NCI-H1436 (cell line): ENCODE data around the gene CUEDC1.

Experiments
- DNase-seq: peaks from one replicate; lab custom pipeline; 2025; lab: John Stamatoyannopoulos, UW

The CUEDC1 gene

GRCh38 chr17:57957886-57958285 lies 2.7 kb upstream of the CUEDC1 start:
- DNase-seq, result no peak

DNA sequence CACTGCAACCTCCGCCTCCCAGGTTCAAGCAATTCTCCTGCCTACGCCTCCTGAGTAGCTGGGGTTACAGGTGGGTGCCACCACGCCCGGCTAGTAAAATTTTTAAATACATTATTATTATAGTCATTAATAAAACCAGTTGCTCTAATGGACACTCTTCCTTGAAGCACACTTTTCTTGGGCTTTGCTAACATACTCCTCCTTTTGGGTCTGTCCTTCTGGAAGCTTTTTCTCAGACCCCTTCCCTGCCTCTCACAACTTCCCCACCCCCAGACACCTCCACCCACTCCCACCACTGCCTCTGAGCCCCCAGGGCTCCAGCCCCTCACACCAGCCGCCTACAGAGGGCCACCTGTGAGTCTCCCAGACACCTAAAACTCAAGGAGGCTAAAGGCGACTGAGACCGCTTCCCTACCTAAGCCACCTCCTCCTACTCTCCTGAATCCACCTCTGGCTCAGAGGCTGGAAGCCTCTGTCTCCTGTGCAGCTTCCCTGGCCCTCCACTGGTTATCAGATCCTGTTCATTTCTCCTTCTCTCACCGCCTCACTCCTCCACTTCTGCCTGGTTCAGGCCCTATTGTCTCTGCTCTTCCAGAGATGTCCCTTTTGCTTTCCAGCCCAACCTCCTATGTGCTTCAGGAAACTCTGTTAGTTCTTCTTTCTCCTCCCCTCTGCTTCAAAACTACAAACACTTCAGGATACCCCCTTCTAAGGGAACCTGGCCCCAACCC lies 2.1 kb upstream of the CUEDC1 start:
- DNase-seq, result no peak

DNA sequence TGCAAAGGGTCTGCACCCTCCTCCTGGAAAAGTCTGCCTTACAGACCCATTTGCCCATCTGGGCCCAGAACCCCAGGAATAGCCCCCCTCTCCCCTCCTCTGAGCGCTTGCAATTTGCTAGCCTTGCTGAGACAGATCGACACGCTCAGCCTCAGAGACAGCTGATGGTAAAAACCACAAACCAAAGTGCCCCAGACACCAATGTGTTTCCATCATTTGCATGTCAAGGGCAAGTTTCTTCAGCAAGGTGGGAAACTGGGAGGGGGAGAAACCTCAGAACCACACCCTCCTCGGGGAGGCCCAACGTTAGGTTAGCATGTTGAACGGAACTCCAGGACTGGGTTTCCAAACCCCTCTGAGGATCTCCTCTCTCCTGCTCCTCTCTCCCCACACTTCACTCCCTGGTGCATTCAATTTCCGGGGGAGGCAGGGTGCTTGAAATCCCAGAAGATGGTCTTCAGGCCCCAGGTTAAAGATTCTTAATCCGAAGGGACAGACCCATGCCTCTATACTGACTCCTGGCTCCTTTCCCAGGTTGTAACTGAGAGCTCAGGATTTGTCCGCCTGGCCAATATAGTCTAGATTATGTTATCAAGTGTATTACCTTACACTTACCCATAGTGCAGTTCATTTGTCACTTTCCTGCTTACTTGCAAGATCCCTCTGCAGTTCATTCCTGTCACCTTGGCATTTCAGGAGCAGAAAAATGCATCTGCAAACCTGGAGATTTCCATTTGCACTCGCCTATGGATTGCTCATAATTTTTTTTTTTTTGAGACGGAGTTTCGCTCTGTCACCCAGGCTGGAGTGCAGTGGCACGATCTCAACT lies 1.3 kb upstream of the CUEDC1 start:
- DNase-seq, result no peak

GRCh38 chr17:57954397-57955182 lies 622 bp downstream of the CUEDC1 start:
- peak; percentile 19 for DNase-seq

DNA sequence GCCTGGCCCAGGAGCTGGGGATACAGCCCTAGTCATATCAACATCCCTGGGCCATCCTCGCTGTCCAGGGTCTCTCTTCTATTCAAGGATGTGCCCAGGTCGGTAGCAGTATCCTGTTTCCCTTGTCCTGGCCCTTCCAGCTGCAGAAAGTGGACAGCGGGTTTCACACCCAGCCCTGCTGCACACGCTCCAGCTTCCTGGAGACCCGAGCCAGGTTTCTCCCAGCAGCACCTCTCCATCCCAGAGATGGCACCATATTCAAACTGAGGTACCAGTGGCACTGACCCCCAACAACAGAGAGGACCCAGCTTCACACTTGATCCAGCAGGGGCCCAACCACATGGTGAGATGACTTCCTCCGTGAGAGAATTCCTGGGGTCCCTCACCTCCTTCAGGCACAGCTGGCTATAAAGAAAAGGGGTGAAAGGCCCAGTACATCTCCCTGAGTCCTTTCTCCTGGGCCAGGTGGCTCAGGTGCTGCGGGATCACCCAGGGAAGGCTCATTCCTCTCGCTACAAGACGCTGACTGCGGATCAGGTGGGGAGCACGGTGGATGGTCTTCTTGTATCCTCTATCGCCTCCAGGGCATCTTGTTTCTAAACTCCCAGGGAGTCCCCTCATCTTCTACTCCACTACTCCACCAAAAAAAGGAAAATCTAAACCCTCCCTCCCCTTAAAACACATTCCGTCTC lies 1.4 kb downstream of the CUEDC1 start:
- DNase-seq, result no peak

DNA sequence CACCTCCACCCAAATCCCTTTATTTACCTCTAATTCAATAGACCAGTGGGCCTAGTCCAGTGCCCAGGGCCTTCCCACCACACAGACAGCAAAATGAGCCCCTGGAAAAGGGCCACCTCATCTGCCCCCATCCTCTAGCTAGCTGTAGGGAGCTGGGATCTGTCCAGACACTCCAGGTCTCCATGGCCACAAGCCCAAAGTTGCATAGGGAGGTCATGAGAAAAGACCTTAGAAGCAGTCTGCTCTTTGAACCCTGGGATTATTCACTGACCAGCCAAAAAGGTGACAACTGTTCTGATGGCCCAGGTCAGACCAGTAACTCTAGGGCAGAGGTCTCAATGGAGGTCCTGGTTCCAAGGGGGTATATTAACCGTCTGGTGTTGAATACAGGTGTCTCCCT lies 2.0 kb downstream of the CUEDC1 start:
- DNase-seq, result no peak

DNA sequence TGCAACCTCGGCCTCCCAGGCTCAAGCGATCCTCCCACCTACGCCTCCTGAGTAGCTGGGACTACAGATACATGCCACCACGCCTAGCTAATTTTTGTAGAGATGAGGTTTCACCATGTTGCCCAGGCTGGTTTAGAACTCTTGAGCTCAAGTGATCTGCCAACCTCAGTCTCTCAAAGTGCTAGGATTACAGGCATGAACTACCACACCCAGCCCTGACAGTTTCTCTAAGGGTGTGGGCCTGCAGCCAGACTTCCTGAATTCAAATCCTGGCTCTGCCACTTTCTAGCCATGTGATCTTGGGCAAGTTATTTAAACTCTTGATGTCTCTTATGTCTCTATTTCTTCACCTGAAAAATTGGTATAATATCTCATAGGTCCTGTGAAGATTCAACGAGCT lies 5.6 kb downstream of the CUEDC1 start:
- DNase-seq, result no peak

DNA sequence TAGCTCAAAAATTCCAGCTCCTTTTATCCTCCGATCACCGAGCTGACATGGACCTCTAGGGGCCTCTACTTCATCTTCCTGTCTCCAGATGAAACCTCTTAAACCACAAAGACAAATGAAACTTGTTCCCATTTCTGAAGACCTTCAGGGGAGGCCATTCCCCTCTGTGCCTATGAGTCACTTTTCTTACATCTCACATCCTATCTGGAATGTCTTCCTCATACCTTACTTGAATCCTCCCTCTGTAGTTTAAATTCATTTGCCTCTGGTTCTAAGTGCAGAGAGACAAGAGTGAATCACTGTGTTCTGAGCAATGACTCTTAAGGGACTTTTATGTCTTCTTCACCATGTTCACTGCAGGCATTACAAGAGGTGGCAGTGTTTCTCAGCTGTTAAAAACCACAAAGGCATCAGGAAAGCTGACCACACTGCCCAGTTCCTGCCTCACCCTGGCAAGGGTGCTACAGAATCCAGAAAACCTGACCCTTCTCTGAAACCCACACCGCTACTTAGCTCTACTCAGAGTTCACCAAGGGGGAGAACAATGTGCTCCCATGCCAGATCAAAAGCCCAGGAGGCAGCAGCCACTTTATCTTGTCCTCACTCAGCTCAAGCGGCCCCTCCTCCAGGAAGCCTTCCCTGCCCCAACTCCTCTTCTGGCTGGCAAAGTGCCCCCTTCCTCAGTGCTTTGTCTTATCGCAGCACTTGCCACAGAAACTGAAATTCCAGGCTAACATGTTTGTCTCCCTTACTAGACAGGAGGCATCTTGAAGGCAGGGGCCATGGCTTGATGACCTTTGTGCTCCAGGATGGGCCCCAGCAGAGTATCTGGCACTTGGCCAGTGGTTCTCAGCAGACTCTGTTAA lies 6.4 kb downstream of the CUEDC1 start:
- DNase-seq, result no peak

DNA sequence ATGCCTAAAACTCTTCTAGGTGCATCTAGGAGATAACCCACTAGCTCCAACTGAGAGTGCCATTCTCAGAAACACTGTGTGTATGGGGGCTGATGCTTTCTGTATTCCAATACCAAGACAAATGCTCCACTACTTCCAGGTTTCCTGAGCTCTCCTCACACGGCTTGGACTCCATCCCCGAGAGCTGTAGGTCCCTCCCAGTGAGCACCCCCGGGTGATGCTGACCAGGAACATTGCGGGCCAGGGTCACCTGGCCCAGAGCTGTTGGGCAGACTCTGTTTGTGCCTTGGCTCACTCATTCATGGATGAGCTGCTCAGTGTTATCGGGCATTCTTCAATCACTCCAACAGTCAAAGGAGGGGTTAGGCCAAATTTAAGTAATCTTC lies 7.0 kb downstream of the CUEDC1 start:
- no peak for DNase-seq

DNA sequence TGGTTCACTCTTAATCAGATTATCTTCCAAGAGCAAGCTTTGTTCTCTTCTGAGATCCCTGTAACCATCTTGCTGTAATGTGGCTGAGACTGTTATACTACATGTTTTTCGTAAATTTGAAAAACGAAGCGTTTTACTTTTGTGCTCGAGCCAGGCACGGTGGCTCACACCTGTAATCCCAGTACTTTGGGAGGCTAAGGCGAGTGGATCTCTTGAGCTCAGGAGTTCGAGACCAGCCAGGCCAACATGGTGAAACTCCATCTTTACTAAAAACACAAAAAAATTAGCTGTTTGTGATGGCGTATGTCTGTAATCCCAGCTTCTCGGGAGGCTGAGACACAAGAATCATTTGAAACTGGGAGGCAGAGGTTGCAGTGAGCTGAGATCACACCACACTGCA lies 7.8 kb downstream of the CUEDC1 start:
- no peak for DNase-seq

- peak; percentile 46 for DNase-seq
These were observed 8.3 kb downstream of the CUEDC1 start for GRCh38 chr17:57946798-57947358.

DNA sequence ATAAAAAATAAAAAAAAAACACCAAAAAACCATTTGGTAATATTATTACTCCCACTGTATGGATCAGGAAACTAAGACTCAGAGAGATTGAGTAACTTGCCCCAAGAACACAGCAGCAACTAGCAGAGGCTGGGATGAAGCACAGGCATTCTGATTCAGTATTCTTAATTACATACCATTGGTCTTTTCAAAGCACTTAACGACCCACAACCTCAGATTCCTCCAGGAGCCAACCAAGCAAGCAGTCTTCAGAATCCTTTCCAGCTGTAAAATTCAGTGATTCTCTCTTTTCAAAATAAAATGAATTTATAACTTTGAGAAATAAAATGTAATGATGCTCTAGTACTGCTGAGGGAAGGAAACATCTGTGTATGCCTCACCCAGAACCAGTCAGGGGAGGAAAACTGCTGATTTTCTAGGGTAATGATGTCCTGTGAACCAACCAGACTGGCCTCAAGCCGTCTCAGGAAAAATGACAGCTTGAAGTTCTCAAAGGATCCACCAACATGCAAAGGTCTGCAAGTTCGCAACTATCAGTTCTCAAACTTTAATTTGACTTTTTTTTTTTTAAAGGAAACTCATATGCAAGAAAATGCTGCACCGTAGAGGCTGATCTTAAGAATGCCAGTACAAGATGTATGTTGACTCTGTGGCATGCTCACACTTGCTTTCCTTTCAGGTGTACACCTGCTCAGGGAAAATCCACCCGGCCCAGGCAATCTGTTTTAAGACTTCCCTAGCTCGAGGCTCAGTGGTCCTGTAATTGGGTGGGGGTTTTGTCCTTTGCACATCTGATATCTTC lies 9.0 kb downstream of the CUEDC1 start:
- DNase-seq, result no peak

DNA sequence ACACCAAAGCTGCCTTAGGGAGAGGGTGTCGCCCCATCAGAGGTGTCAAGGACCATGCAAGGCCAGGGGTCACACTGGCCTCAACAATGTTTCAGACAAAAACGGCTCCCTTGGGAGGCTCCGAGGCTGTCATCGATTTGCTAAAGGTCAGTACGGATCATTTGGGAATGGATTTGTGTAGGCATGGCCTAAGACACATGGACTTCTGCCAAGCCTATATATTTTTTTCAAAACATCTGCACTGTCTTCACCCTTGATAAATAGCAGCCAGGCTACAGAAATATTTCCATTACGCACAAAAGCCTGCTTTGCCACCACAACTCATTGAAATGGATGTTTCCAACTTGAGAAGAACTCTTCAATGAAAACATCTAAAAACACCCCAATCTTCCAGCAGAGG lies 10.3 kb downstream of the CUEDC1 start:
- DNase-seq, result no peak

GRCh38 chr17:57943645-57944044 lies 11.6 kb downstream of the CUEDC1 start:
- DNase-seq, result no peak

- DNase-seq, result no peak
These were observed 12.1 kb downstream of the CUEDC1 start for GRCh38 chr17:57943140-57943539.

DNA sequence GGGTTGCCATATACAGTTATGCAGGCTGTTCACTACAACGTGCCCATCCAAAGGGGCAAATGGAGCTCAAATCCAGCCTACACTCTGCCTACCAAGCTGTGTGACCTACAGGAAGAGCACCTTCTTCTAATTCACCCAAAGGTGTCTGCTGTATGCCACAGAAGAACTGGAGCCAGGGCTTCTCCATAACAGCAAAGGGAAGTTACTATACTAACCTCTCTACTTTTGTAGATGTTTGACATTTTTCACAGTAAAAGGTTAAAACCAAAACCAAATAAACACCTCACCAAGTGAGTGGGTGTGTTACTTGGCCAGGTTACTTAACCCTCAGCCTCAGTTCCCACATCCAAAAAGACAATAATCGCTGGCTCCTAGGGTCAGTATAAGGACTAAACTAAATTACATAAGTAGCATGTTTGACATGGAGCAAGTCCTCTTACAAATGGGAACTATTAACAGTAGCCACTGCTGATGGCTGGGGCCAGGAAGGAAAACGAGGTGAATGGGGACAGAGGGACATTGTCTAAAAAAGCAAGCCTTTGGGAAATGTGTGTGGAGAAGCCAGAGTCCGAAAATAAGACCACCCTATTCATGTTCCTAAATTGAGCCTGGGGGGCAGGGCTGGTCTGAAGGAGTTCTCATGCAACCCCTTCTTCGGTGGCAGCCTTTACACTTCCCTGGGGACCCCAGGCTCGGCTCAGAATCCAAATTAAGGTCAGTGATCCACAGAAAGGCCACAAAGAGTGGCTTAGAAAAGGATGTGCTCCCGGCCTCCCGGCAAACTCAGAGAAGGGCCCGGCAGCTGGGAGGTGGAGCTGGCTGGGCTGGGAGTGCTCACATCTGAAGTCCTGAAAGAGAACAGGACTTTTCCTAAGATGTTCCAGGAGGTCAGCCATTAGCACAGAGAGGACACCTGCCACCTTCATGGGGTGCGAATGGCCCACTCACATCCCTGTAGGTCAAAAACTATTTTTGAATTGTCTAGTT lies 13.5 kb downstream of the CUEDC1 start:
- DNase-seq, result no peak

GRCh38 chr17:57940653-57941329 lies 14.4 kb downstream of the CUEDC1 start:
- DNase-seq, result peak; percentile 75

DNA sequence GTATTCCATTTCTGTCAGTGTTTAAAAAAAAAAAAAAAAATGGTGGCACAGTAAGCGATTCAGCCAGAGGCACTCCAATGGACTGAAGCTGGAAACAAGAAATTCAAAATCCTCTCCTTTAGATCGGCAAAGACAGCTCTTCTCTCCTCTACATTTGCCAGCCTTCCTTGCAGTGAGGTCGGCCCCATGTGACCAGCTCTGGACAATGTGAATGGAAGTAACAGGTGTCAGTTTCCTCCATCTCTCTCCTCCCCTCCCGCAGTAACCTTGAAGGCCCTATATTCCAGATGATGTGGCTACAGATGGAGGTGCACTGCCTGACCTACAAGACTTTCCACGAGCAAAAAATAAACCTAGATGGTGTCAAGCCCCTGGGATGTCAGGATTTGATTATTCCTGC lies 15.0 kb downstream of the CUEDC1 start:
- peak; percentile 46 for DNase-seq
